Breast epithelium (tissue), 4 donors: ENCODE measurements around the gene MELTF. TPM values are rescaled to one million over a fixed set of nuclear protein-coding genes. Genes with fewer than 3 reads are reported as not detected.

ENCODE experiments used
- DNase-seq, 2 donors: peaks; one replicate each; pipeline ENCODE4 v3.0.0-alpha.2; 2019; ENCODE audit warnings: low spot score in 2 of 2
- H3K27ac ChIP-seq, 2 donors: fragments of 200-600 bp; sonication (generic) in 1 of 2; one replicate each; pipeline ENCODE4 v1.5.1; 2016 to 2019; ENCODE audit warnings: mild to moderate bottlenecking in 1 of 2
- H3K27me3 ChIP-seq, 2 donors: fragments of 200-600 bp; sonication (generic) in 1 of 2; one replicate each; pipeline versions ENCODE4 v1.5.1 to v1.6.0; 2017 to 2019; ENCODE audit warnings: control low read depth in 1 of 2, mild to moderate bottlenecking in 1 of 2
- H3K36me3 ChIP-seq: fragments of 200-600 bp; one replicate; pipeline ENCODE4 v1.5.1; 2019
- H3K4me1 ChIP-seq, 2 donors: fragments of 200-600 bp; sonication (generic); one replicate each; pipeline ENCODE4 v1.5.1; 2016 to 2019; ENCODE audit warnings: control low read depth in 1 of 2
- H3K4me3 ChIP-seq, 3 donors: fragments of 200-600 bp; sonication (generic); 1 replicate in 2 of 3; 2 replicates in 1 of 3; pipeline ENCODE4 v1.5.1; 2016 to 2019; ENCODE audit warnings: mild to moderate bottlenecking in 3 of 3, moderate library complexity in 2 of 3
- H3K9me3 ChIP-seq, 2 donors: fragments of 200-600 bp; sonication (generic) in 1 of 2; one replicate each; pipeline ENCODE4 v1.5.1; 2016 to 2019; ENCODE audit warnings: control low read depth in 1 of 2
- POLR2A ChIP-seq: fragments of 450-650 bp; IDR thresholded peaks from one replicate; pipeline ENCODE4 v1.6.1; 2016; ENCODE audit warnings: antibody characterized with exemption, mild to moderate bottlenecking, moderate library complexity
- POLR2AphosphoS5 ChIP-seq, 3 donors: sonication (generic); formaldehyde crosslinking; IDR thresholded peaks; one replicate each; pipeline ENCODE4 v1.6.1; 2017; ENCODE audit warnings: antibody characterized with exemption in 3 of 3
- intact Hi-C: fragments of 100-400 bp; cut with DNase I; formaldehyde crosslinking; loops from one replicate; pipeline ENCODE4 v1.15.1; 2023; ENCODE audit warnings: low total_unique reads
- total RNA-seq, 3 donors: library from RNA; depleted of rRNA; stranded (reverse); fragments of >200 nt; gene quantifications; one replicate each; pipeline ENCODE4 v1.1.0, GENCODE V29; 2016
- TF ChIP-seq, protein P1 (sequence below), 3 donors: fragments of 450-650 bp; IDR thresholded peaks; one replicate each; pipeline ENCODE4 v1.5.1; 2016 to 2017; ENCODE audit warnings: antibody characterized with exemption in 3 of 3, mild to moderate bottlenecking in 3 of 3, moderate library complexity in 3 of 3

The MELTF gene
- total RNA-seq, 3 donors from 2014 or later: 7.2 to 58.2 (median 10.2) TPM

GRCh38 chr3:196994056-196994455, 35.6 kb downstream of the MELTF start:
- no peaks in the 10 kb centered on the region for H3K36me3 ChIP-seq
- no peak overlapping the region for H3K4me3 ChIP-seq
- no peaks in the 10 kb centered on the region for H3K9me3 ChIP-seq
- no peak for DNase-seq
- no peaks in the 10 kb centered on the region for H3K4me1 ChIP-seq
- H3K27ac ChIP-seq: no peak overlapping the region
- no peaks in the 10 kb centered on the region for H3K27me3 ChIP-seq
- intact Hi-C loops: no loop called here
- TF ChIP-seq, protein P1, sequence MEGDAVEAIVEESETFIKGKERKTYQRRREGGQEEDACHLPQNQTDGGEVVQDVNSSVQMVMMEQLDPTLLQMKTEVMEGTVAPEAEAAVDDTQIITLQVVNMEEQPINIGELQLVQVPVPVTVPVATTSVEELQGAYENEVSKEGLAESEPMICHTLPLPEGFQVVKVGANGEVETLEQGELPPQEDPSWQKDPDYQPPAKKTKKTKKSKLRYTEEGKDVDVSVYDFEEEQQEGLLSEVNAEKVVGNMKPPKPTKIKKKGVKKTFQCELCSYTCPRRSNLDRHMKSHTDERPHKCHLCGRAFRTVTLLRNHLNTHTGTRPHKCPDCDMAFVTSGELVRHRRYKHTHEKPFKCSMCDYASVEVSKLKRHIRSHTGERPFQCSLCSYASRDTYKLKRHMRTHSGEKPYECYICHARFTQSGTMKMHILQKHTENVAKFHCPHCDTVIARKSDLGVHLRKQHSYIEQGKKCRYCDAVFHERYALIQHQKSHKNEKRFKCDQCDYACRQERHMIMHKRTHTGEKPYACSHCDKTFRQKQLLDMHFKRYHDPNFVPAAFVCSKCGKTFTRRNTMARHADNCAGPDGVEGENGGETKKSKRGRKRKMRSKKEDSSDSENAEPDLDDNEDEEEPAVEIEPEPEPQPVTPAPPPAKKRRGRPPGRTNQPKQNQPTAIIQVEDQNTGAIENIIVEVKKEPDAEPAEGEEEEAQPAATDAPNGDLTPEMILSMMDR (IDR thresholded peaks at IDR 0.05): no peak
- no peak for TF ChIP-seq POLR2A
- no peak for TF ChIP-seq POLR2AphosphoS5 (IDR thresholded peaks at IDR 0.05)

GRCh38 chr3:196992461-196993065, 37.1 kb downstream of the MELTF start:
- H3K27ac ChIP-seq: no peak overlapping the region
- no peaks in the 10 kb centered on the region for H3K36me3 ChIP-seq
- intact Hi-C loops: loop anchor here (1.0 kb wide), 1 partner anchor 38 kb away; no protein-coding TSS in a partner anchor
- H3K27me3 ChIP-seq: no peaks in the 10 kb centered on the region
- H3K4me1 ChIP-seq: no peaks in the 10 kb centered on the region
- DNase-seq: no peak
- no peak for TF ChIP-seq POLR2A
- TF ChIP-seq POLR2AphosphoS5 (IDR thresholded peaks at IDR 0.05): no peak
- TF ChIP-seq, protein P1 (IDR thresholded peaks at IDR 0.05): no peak
- H3K9me3 ChIP-seq: no peaks in the 10 kb centered on the region
- no peak overlapping the region for H3K4me3 ChIP-seq

DNA sequence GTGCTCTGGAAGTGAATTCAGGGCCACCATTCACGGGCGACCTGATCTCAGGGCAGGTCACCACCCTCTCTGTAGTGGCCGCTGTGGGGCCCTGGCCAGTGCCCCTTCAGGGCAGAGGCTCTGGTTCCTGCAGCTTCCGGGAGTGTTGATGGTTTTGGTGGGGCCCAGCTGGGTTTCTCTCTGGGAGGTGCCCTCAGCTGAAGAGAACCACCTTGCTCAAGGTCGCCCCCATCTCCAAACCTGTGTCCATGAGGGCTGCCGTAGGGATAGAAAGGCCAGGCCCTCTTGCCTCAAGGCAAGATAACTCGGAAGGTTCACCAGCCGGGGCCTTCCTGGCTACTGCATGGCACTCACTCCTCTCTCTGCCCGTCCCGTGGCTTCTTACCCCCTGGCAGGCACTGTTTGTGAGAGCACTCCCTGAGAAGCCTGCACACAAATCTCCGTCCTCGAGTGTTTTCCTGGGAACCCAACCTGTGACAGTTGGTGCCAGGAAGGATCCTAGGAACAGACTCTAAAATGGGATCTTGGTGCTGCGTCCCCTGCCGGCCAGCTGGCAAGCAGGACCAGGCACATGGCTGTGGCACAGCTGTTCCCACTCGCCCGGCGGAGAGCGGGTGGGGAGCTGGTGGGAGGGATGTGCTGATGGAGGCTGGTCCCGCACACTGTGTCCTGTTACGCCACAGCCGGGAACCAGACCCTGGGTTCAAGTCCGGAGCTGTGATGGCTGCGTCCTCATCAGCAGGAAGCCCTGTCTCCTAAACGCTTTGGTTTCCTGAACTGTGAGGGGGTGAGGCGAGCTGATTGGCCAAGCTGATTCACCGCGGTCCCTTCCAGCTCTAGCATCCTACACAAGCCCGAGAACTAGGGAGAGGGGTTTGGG, 37.8 kb downstream of the MELTF start:
- no peak for DNase-seq
- Histone ChIP-seq H3K4me3 (no peak overlapping the region), H3K4me1 (no peaks in the 10 kb centered on the region), H3K9me3 (no peaks in the 10 kb centered on the region), H3K36me3 (no peaks in the 10 kb centered on the region), H3K27ac (no peak overlapping the region), H3K27me3 (no peaks in the 10 kb centered on the region)
- intact Hi-C loops: no loop called here
- TF ChIP-seq POLR2A: no peak

GRCh38 chr3:196990601-196991007, 39.0 kb downstream of the MELTF start:
- DNase-seq: no peak
- Histone ChIP-seq H3K4me3 (no peak overlapping the region), H3K27me3 (no peaks in the 10 kb centered on the region), H3K36me3 (no peaks in the 10 kb centered on the region), H3K4me1 (no peaks in the 10 kb centered on the region), H3K27ac (peak overlapping the region in 1 of 2 donors; percentile 80), H3K9me3 (no peaks in the 10 kb centered on the region)
- intact Hi-C loops: no loop called here
- no peak for TF ChIP-seq POLR2AphosphoS5 (IDR thresholded peaks at IDR 0.05)
- TF ChIP-seq, protein P1 (IDR thresholded peaks at IDR 0.05): no peak
- TF ChIP-seq POLR2A: no peak

DNA sequence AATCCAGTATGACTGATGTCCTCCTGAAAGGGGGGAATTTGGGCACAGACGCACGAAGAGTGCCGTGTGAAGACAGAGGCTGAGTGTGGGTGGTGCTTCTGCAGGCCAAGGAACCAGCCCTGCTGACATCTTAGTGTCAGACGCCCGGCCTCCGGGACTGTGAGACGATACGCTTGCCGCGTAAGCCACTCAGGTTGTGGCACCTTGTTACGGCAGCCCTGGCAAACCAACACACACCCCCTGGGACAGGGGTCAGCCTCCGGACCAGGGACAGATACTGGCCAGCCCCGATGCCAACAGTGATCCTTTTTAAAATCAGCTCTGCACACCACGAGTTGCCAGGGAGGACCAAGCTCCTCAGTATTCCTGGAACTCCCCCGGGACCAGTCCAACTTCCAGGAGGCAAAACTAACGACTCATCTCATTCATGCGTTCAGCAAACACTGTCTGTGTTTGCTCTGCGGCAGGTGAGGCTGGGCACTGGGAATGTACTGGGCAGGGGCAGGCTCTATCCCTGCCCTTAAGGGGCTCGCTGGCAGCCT, 39.8 kb downstream of the MELTF start:
- Histone ChIP-seq H3K4me1 (no peaks in the 10 kb centered on the region), H3K27me3 (no peaks in the 10 kb centered on the region), H3K4me3 (peak overlapping the region in 1 of 3 donors; percentile 6), H3K27ac (peak overlapping the region; percentile 34 to 80), H3K36me3 (no peaks in the 10 kb centered on the region), H3K9me3 (no peaks in the 10 kb centered on the region)
- DNase-seq: no peak
- intact Hi-C loops: no loop called here
- TF ChIP-seq POLR2A: no peak
- TF ChIP-seq, protein P1 (IDR thresholded peaks at IDR 0.05): no peak
- TF ChIP-seq POLR2AphosphoS5 (IDR thresholded peaks at IDR 0.05): no peak
